ENCODE results near the gene BORCS6.

- TF ChIP-seq REST (IDR thresholded peaks at IDR 0.05; ENCODE audit: unreplicated experiment) (no peak), CTCF (conservative IDR thresholded peaks at IDR 0.05; ENCODE audit: low read depth in 2 of 2) (no peak), POLR2AphosphoS5 (IDR thresholded peaks at IDR 0.05; ENCODE audit: low read depth) (no peak), CREB1 (CRISPR knock-in tag; IDR thresholded peaks at IDR 0.05; ENCODE audit: low read depth) (no peak), ZNF331 (CRISPR knock-in tag; IDR thresholded peaks at IDR 0.05; ENCODE audit: low read depth) (no peak), ETS1 (IDR thresholded peaks at IDR 0.05) (no peak), ZNF462 (CRISPR knock-in tag; IDR thresholded peaks at IDR 0.05) (no peak), EZH2 (IDR thresholded peaks at IDR 0.05; ENCODE audit: low read depth, unreplicated experiment) (no peak), JUNB (IDR thresholded peaks at IDR 0.05; ENCODE audit: unreplicated experiment) (no peak)
Observed at GRCh38 chr17:8146381-8147140, 43.4 kb downstream of the BORCS6 start.

All from GM23338 (cell line).